Lower leg skin (tissue), 3 donors: ENCODE measurements around the gene CAPNS1.

Experiments
- POLR2A ChIP-seq, 2 donors: fragments of 450-650 bp; IDR thresholded peaks; one replicate each; pipeline ENCODE4 v1.6.1; 2016 to 2017; ENCODE audit warnings: antibody characterized with exemption in 2 of 2, mild to moderate bottlenecking in 1 of 2, moderate library complexity in 1 of 2
- TF ChIP-seq, protein P1 (sequence below), 3 donors: fragments of 450-650 bp; IDR thresholded peaks; one replicate each; pipeline ENCODE4 v1.5.1; 2016; ENCODE audit warnings: antibody characterized with exemption in 3 of 3, mild to moderate bottlenecking in 3 of 3, moderate library complexity in 2 of 3

- TF ChIP-seq, protein P1, sequence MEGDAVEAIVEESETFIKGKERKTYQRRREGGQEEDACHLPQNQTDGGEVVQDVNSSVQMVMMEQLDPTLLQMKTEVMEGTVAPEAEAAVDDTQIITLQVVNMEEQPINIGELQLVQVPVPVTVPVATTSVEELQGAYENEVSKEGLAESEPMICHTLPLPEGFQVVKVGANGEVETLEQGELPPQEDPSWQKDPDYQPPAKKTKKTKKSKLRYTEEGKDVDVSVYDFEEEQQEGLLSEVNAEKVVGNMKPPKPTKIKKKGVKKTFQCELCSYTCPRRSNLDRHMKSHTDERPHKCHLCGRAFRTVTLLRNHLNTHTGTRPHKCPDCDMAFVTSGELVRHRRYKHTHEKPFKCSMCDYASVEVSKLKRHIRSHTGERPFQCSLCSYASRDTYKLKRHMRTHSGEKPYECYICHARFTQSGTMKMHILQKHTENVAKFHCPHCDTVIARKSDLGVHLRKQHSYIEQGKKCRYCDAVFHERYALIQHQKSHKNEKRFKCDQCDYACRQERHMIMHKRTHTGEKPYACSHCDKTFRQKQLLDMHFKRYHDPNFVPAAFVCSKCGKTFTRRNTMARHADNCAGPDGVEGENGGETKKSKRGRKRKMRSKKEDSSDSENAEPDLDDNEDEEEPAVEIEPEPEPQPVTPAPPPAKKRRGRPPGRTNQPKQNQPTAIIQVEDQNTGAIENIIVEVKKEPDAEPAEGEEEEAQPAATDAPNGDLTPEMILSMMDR (IDR thresholded peaks at IDR 0.05) = no peak
- TF ChIP-seq POLR2A (IDR thresholded peaks at IDR 0.05) = no peak
Observed at GRCh38 chr19:36103842-36104552, 35.9 kb upstream of the CAPNS1 start.
